GM18520 (cell line): ENCODE results near the gene TNN.
"Not testable (repeated sequence)": the region's sequence is repeated elsewhere in the genome, so short reads cannot be mapped to it uniquely, and the experiment has no call there.

Experiments used
- ATAC-seq: cut with Tn5 transposase; IDR thresholded peaks from one replicate; pipeline ENCODE4 v1.9.1; 2021; ENCODE audit not compliant: unreplicated experiment

TNN gene

GRCh38 chr1:175071276-175071943, 3.8 kb downstream of the TNN start:
- no peak for ATAC-seq

GRCh38 chr1:175072099-175072951, 4.7 kb downstream of the TNN start:
- ATAC-seq, result no peak

- ATAC-seq, result no peak
Observed at GRCh38 chr1:175073061-175073460, 5.4 kb downstream of the TNN start.

- ATAC-seq, result no peak
Observed at GRCh38 chr1:175073633-175074032, 6.0 kb downstream of the TNN start.

- ATAC-seq, result no peak
Observed at GRCh38 chr1:175075572-175076568, 8.2 kb downstream of the TNN start.

GRCh38 chr1:175077356-175078030, 9.9 kb downstream of the TNN start:
- ATAC-seq, result no peak

GRCh38 chr1:175078629-175079028, 11.0 kb downstream of the TNN start:
- no peak for ATAC-seq

- ATAC-seq, result no peak
Observed at GRCh38 chr1:175079338-175079737, 11.7 kb downstream of the TNN start.

GRCh38 chr1:175080030-175080429, 12.4 kb downstream of the TNN start:
- no peak for ATAC-seq

GRCh38 chr1:175081983-175082382, 14.3 kb downstream of the TNN start:
- no peak for ATAC-seq

- no peak for ATAC-seq
Observed at GRCh38 chr1:175088525-175088951, 20.9 kb downstream of the TNN start.

GRCh38 chr1:175089136-175089718, 21.6 kb downstream of the TNN start:
- ATAC-seq, result no peak

- no peak for ATAC-seq
Observed at GRCh38 chr1:175090780-175091179, 23.1 kb downstream of the TNN start.

- ATAC-seq, result no peak
Observed at GRCh38 chr1:175094626-175095025, 27.0 kb downstream of the TNN start.

GRCh38 chr1:175095069-175095468, 27.4 kb downstream of the TNN start:
- ATAC-seq, result no peak

- ATAC-seq, result no peak
Observed at GRCh38 chr1:175095978-175096607, 28.5 kb downstream of the TNN start.

GRCh38 chr1:175097361-175097760, 29.7 kb downstream of the TNN start:
- no peak for ATAC-seq

GRCh38 chr1:175099916-175100315, 32.3 kb downstream of the TNN start:
- no peak for ATAC-seq

- not testable (repeated sequence) for ATAC-seq
Observed at GRCh38 chr1:175102166-175102565, 34.5 kb downstream of the TNN start.

- not testable (repeated sequence) for ATAC-seq
Observed at GRCh38 chr1:175106536-175106935, 38.9 kb downstream of the TNN start.
